Measurements from ENCODE around the gene DGKI.

Gene DGKI

GRCh38 chr7:137579913-137580640, 266.7 kb downstream of the DGKI start:
- no peak for TF ChIP-seq CTCF (IDR thresholded peaks at IDR 0.05; ENCODE audit: low read depth, low read length)
- DNase-seq (ENCODE audit: low read depth, low spot score), result peak; percentile 95
- no peak overlapping the region for H3K4me3 ChIP-seq (ENCODE audit: low read depth, low read length)
- in situ Hi-C loops (cut with HindIII; ENCODE audit: low sequenced_read_pairs), result no loop called here

GRCh38 chr7:137578541-137578940, 268.2 kb downstream of the DGKI start:
- TF ChIP-seq CTCF (IDR thresholded peaks at IDR 0.05; ENCODE audit: low read depth, low read length), result no peak
- in situ Hi-C loops (cut with HindIII; ENCODE audit: low sequenced_read_pairs), result no loop called here
- DNase-seq (ENCODE audit: low read depth, low spot score), result no peak
- H3K4me3 ChIP-seq (ENCODE audit: low read depth, low read length), result no peak overlapping the region

GRCh38 chr7:137577184-137577583, 269.6 kb downstream of the DGKI start:
- no peak for TF ChIP-seq CTCF (IDR thresholded peaks at IDR 0.05; ENCODE audit: low read depth, low read length)
- in situ Hi-C loops (cut with HindIII; ENCODE audit: low sequenced_read_pairs), result no loop called here
- DNase-seq (ENCODE audit: low read depth, low spot score), result peak; percentile 10
- no peak overlapping the region for H3K4me3 ChIP-seq (ENCODE audit: low read depth, low read length)

GRCh38 chr7:137576481-137576880, 270.3 kb downstream of the DGKI start:
- TF ChIP-seq CTCF (IDR thresholded peaks at IDR 0.05; ENCODE audit: low read depth, low read length), result no peak
- in situ Hi-C loops (cut with HindIII; ENCODE audit: low sequenced_read_pairs), result no loop called here
- H3K4me3 ChIP-seq (ENCODE audit: low read depth, low read length), result no peak overlapping the region
- DNase-seq (ENCODE audit: low read depth, low spot score), result no peak

- in situ Hi-C loops (cut with HindIII; ENCODE audit: low sequenced_read_pairs), result no loop called here
- H3K4me3 ChIP-seq (ENCODE audit: low read depth, low read length), result no peak overlapping the region
- no peak for TF ChIP-seq CTCF (IDR thresholded peaks at IDR 0.05; ENCODE audit: low read depth, low read length)
- no peak for DNase-seq (ENCODE audit: low read depth, low spot score)
Observed at GRCh38 chr7:137574812-137575211, 272.0 kb downstream of the DGKI start.

- no peak for TF ChIP-seq CTCF (IDR thresholded peaks at IDR 0.05; ENCODE audit: low read depth, low read length)
- H3K4me3 ChIP-seq (ENCODE audit: low read depth, low read length), result no peak overlapping the region
- in situ Hi-C loops (cut with HindIII; ENCODE audit: low sequenced_read_pairs), result no loop called here
- peak; percentile 72 for DNase-seq (ENCODE audit: low read depth, low spot score)
Observed at GRCh38 chr7:137572056-137572784, 274.6 kb downstream of the DGKI start.

Data from astrocyte of the spinal cord (primary cell).